GM18951 (cell line): ENCODE data around the gene PRKAR1B.
"Not testable (repeated sequence)": the region's sequence is repeated elsewhere in the genome, so short reads cannot be mapped to it uniquely, and the experiment has no call there.

ENCODE experiments used
- POLR2A ChIP-seq: IDR thresholded peaks from 4 replicates; pipeline ENCODE4 v1.6.1; 2011; ENCODE audit warnings: mild to moderate bottlenecking; ENCODE audit not compliant: insufficient read length, insufficient read depth; ENCODE audit errors: extremely low read depth
- in situ Hi-C: fragments of 300-500 bp; cut with MboI; formaldehyde crosslinking; loops from one replicate; pipeline ENCODE4 v1.12.0; 2022; ENCODE audit warnings: low sequenced_read_pairs, mixed read lengths, inconsistent platforms; ENCODE audit not compliant: unreplicated experiment

Gene PRKAR1B

DNA sequence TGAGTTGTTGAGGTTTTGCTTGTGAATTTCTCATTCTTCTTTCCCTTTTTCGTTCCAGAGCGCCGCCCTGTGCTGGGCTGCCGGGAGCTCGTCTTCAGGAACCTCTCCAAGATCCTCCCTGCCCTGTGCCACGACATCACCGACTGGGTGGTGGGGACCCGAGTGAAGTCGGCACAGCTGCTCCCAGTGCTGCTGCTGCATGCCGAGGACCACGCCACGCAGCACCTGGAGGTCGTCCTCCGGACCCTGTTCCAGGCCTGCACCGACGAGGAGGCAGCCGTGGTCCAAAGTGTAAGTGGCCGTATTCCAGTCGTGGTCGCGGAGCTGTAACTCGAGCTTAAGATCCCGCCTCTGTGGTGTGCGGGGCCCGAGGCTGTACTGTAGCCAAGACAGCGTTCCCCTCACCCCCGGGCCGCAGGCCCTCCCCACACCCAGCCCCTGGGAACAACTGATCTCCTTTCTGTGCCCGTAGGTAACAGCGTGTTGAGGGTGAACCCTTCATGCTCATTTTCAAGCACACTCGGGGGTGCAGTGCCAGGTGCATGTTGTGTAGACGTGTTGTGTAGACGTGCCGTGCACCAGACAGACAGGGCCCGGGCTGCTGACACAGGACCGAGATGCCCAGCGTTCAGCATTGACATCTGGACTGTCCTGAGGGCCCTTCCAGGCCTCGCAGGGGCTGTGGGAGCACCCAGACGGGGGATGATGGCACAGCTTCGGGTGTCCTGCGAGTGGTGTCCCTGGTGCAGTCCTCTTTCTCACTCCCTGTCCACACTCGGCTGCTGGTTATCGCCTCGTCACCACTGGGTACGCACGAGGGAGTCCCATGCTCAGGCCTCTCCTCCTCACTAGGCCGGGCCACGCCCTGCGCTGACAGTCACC lies 27.7 kb upstream of the PRKAR1B start:
- TF ChIP-seq POLR2A, result no peak
- in situ Hi-C loops, result no loop called here

GRCh38 chr7:753190-753589 lies 26.1 kb upstream of the PRKAR1B start:
- in situ Hi-C loops, result no loop called here
- TF ChIP-seq POLR2A, result no peak

- in situ Hi-C loops, result not testable (repeated sequence)
Observed at GRCh38 chr7:752256-752655, 25.2 kb upstream of the PRKAR1B start.

- in situ Hi-C loops, result no loop called here
- TF ChIP-seq POLR2A, result no peak
Observed at GRCh38 chr7:751826-752225, 24.7 kb upstream of the PRKAR1B start.

DNA sequence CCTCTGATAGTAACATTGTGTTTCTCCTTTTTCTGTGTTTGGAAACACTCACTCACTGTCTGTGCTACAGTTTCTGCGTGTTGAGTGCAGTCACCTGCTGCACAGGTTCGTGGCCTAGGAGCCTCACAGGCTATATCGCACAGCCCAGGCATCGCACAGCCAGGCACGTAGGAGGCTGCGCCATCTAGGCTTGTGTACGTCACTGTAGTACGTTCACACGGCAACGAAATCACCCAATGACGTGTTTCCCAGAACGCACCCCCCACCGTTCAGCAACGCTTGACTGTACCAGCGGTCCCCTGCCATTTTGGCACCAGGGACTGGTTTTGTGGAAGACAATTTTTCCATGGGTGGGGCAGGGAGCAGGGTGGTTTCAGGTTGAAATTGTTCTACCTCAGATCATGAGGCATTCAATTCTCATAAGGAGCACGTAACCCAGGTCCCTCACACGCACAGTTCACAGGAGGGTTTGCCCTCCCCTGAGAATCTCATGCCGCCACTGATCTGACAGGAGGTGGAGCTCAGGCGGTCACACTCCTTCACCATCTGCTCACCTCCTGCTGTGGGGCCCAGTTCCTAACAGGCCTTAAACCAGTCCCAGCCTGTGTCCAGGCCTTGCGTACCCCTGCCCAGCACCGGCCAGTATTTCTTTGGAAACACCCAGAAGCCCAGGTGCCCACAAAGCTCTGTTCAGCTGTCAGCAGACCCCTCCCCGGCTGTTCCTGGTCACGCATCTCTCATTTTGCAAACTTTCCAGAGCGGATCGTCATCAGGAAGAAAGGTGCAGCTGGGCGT lies 23.2 kb upstream of the PRKAR1B start:
- in situ Hi-C loops, result no loop called here
- no peak for TF ChIP-seq POLR2A

GRCh38 chr7:749140-749551 lies 22.1 kb upstream of the PRKAR1B start:
- in situ Hi-C loops, result no loop called here
- TF ChIP-seq POLR2A, result no peak

DNA sequence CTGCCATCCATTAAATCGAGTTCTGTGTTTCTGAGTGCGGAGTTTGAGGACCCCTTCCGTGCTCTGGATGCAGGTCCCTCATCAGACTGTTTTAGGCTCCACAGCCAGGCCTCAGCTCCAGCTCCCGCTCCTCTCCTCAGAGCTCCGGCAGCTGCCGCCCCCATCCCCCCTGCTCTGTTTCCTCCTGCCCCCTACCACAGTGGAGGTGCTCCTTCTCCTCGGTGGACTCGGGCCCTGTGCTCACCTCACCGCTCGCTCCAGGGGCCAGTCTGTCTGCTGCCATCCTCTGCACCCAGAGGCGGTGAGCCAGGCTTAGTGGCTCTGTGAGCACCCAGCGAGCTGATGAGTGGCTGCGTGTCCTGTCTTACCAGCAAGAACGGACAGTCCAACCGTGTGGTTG lies 21.4 kb upstream of the PRKAR1B start:
- no peak for TF ChIP-seq POLR2A
- in situ Hi-C loops, result no loop called here

DNA sequence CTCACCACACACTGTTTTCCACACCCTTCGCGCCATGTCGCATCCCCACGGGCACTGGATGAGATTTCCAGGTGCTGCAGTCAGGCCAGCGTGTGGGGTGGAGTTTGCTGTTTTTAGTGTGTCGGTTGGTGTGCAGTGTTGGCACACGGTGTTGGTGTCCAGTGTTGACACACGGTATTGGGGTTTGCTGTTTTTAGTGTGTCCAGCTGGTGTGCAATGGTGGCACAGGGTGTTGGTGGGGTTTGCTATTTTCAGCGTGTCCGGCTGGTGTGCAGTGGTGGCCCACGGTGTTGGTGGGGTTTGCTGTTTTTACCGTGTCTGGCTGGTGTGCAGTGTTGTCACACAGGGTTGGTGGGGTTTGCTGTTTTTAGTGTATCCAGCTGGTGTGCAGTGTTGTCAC lies 20.1 kb upstream of the PRKAR1B start:
- in situ Hi-C loops, result no loop called here
- TF ChIP-seq POLR2A, result no peak

DNA sequence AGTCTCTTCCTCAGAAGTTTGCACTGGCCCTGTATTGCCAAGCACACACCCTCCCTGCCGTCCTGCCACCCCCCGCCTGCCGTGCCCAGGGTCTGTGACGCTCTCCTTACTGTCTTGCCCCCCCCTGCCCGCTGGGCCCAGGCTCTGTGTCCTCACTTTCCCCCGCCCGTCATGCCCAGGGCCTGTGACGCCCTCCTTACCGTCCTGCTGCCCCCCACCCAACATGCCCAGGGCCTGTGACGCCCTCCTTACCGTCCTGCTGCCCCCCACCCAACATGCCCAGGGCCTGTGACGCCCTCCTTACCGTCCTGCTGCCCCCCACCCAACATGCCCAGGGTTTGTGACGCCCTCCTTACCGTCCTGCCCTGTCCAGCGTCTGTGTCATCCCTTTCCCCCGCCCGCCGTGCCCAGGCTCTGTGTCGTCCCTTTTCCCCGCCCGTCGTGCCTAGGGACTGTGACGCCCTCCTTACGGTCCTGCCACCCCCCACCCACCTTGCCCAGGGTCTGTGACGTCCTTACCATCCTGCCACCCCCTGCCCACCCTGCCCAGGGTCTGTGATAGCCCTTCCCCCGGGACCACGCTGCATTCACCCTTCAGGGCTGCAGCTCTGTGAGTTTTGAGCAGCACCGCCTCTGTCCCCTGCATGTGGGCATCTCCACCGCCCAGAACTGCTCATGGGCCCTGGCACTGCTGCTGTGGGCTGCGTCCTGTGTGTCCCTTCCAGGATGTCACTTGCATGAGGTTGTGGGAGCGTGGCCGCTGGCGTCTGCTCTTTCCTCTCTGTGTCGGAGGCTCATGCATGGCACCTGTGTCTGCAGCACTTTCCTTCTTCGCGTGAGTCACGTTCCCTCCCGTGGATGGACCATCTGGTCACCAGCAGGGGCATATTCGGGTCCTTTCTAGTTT lies 19.3 kb upstream of the PRKAR1B start:
- no peak for TF ChIP-seq POLR2A
- in situ Hi-C loops, result no loop called here

- in situ Hi-C loops, result no loop called here
- TF ChIP-seq POLR2A, result no peak
Observed at GRCh38 chr7:745431-746154, 18.5 kb upstream of the PRKAR1B start.

GRCh38 chr7:744854-745430 lies 17.9 kb upstream of the PRKAR1B start:
- in situ Hi-C loops, result no loop called here
- no peak for TF ChIP-seq POLR2A

GRCh38 chr7:744128-744520 lies 17.0 kb upstream of the PRKAR1B start:
- in situ Hi-C loops, result not testable (repeated sequence)

DNA sequence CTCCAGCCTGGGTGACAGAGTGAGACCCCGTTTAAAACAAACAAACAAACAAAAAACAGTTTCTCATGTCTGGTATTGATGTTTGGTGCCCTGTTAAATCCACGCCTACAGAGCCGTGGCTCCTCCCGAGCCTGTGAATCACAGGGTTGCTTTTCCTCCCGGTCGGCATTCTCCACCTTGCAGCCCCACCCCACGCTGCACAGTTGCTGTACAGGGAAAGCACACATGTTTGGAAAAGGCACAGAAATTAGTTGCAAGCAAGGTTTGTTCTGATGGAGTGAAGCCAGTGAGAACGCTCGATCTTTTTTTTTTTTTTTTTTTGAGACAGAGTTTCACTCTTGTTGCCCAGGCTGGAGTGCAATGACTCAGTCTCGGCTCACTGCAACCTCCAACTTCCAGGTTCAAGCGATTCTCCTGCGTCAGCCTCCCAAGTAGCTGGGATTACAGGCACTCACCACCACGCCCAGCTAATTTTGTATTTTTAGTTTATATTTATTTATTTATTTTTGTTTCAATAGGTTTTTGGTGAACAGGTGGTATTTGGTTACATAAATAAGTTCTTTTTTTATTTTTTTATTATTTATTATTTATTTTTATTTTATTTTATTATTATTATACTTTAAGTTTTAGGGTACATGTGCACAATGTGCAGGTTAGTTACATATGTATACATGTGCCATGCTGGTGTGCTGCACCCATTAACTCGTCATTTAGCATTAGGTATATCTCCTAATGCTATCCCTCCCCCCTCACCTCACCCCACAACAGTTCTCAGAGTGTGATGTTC lies 16.5 kb upstream of the PRKAR1B start:
- in situ Hi-C loops, result not testable (repeated sequence)
